CD8-positive, alpha-beta memory T cell (primary cell): ENCODE measurements around the gene EBI3. TPM values are rescaled to one million over a fixed set of nuclear protein-coding genes. Genes with fewer than 3 reads are reported as not detected.
A peak's percentile ranks its signal among the peaks of the same experiment; 100 is the strongest.
"Not testable (repeated sequence)": the region's sequence is repeated elsewhere in the genome, so short reads cannot be mapped to it uniquely, and the experiment has no call there.

ENCODE experiments used
- CTCF ChIA-PET: fragments of 350-600 bp; sonication (Branson Sonifier 250); formaldehyde crosslinking; loops from one replicate; lab custom pipeline; 2021; ENCODE audit warnings: antibody characterized with exemption; lab: Charles Lee
- POLR2A ChIA-PET: fragments of 350-600 bp; sonication (Branson Sonifier 250); formaldehyde crosslinking; loops from one replicate; lab custom pipeline; 2021; ENCODE audit warnings: antibody characterized with exemption; lab: Charles Lee
- DNase-seq, 5 donors: peaks; one replicate each; pipeline versions ENCODE4 v3.0.0 to v3.0.0-alpha.2; 2020 to 2022; ENCODE audit warnings: mixed read lengths in 1 of 5
- H3K27ac ChIP-seq: one replicate; pipeline ENCODE4 v1.7.0; 2013; ENCODE audit warnings: low read depth, mild to moderate bottlenecking, low read length, moderate library complexity
- H3K27me3 ChIP-seq: 2 replicates; pipeline ENCODE4 v1.7.0; 2013; ENCODE audit warnings: low read length, mild to moderate bottlenecking; ENCODE audit not compliant: insufficient read depth, poor library complexity, severe bottlenecking
- H3K36me3 ChIP-seq: 2 replicates; pipeline ENCODE4 v1.7.0; 2013; ENCODE audit warnings: mild to moderate bottlenecking, low read length, moderate library complexity; ENCODE audit not compliant: insufficient read depth
- H3K4me1 ChIP-seq: 2 replicates; pipeline ENCODE4 v1.7.0; 2013; ENCODE audit warnings: mild to moderate bottlenecking, low read length, moderate library complexity; ENCODE audit not compliant: insufficient read depth
- H3K4me3 ChIP-seq: 2 replicates; pipeline ENCODE4 v1.7.0; 2013; ENCODE audit warnings: mild to moderate bottlenecking, low read length
- H3K9me3 ChIP-seq: 2 replicates; pipeline ENCODE4 v1.7.0; 2013; ENCODE audit warnings: mild to moderate bottlenecking, low read length
- H3K27ac Mint-ChIP-seq, 8 donors: one replicate each; pipeline ENCODE4 v1.8.0; 2020 to 2021; ENCODE audit warnings: mixed read lengths in 8 of 8, mild to moderate bottlenecking in 6 of 8, inconsistent platforms in 3 of 8, moderate library complexity in 3 of 8
- H3K27me3 Mint-ChIP-seq, 2 donors: one replicate each; pipeline ENCODE4 v1.8.0; 2020 to 2021; ENCODE audit warnings: mixed read lengths in 2 of 2, mild to moderate bottlenecking in 1 of 2, moderate library complexity in 1 of 2
- H3K36me3 Mint-ChIP-seq, 3 donors: one replicate each; pipeline ENCODE4 v1.8.0; 2020 to 2021; ENCODE audit warnings: mixed read lengths in 3 of 3, inconsistent platforms in 1 of 3, mild to moderate bottlenecking in 1 of 3
- H3K4me1 Mint-ChIP-seq, 3 donors: one replicate each; pipeline ENCODE4 v1.8.0; 2020 to 2021; ENCODE audit warnings: mixed read lengths in 3 of 3, inconsistent platforms in 1 of 3, mild to moderate bottlenecking in 1 of 3
- H3K4me3 Mint-ChIP-seq, 7 donors: one replicate each; pipeline ENCODE4 v1.8.0; 2020 to 2021; ENCODE audit warnings: mixed read lengths in 7 of 7, mild to moderate bottlenecking in 6 of 7, moderate library complexity in 4 of 7, inconsistent platforms in 2 of 7
- H3K9me3 Mint-ChIP-seq, 5 donors: one replicate each; pipeline ENCODE4 v1.8.0; 2020 to 2022; ENCODE audit warnings: mixed read lengths in 5 of 5, mild to moderate bottlenecking in 3 of 5, moderate library complexity in 2 of 5, inconsistent platforms in 1 of 5
- polyA plus RNA-seq: library from polyadenylated mRNA; unstranded; fragments of 300-500 nt; fragmentation: Illumina TruSeq; gene quantifications from one replicate; pipeline ENCODE4 v1.2.3, GENCODE V29; 2021
- total RNA-seq, 2 experiments: library from RNA; stranded (reverse); gene quantifications; one replicate each; pipeline ENCODE4 v1.2.3, GENCODE V29; 2021

Gene EBI3
- total and polyA plus RNA-seq, 3 experiments from 2014 or later: 14.2 to 14.8 TPM; not detected in 1

GRCh38 chr19:4208385-4209094 is 20.8 kb upstream of the EBI3 start:
- Mint-ChIP-seq H3K36me3 (no peaks in the 10 kb centered on the region), H3K27me3 (peaks cover 0 to 22% of the 10 kb centered on the region in 2 donors), H3K27ac (no peak overlapping the region), H3K4me3 (no peak overlapping the region), H3K9me3 (no peaks in the 10 kb centered on the region), H3K4me1 (peaks cover 0 to 4% (median 4%) of the 10 kb centered on the region in 3 donors)
- POLR2A ChIA-PET: no interaction called here
- H3K9me3 ChIP-seq: no peaks in the 10 kb centered on the region
- no peaks in the 10 kb centered on the region for H3K27me3 ChIP-seq
- CTCF ChIA-PET: interaction anchor here (1.0 kb wide), 1 partner anchor 16 kb away, joined by 3 read pairs; no protein-coding TSS in a partner anchor
- no peak overlapping the region for H3K27ac ChIP-seq
- no peak for DNase-seq
- H3K4me3 ChIP-seq: no peak overlapping the region
- peaks cover 5% of the 10 kb centered on the region for H3K4me1 ChIP-seq
- no peaks in the 10 kb centered on the region for H3K36me3 ChIP-seq

- H3K4me1 Mint-ChIP-seq: peaks cover 7 to 15% (median 13%) of the 10 kb centered on the region in 3 donors
- no peaks in the 10 kb centered on the region for H3K9me3 Mint-ChIP-seq
- ChIA-PET CTCF (no interaction called here), POLR2A (no interaction called here)
- H3K4me1 ChIP-seq: no peaks in the 10 kb centered on the region
- no peaks in the 10 kb centered on the region for H3K36me3 ChIP-seq
- no peaks in the 10 kb centered on the region for H3K36me3 Mint-ChIP-seq
- H3K4me3 Mint-ChIP-seq: no peak overlapping the region
- no peak overlapping the region for H3K4me3 ChIP-seq
- no peak overlapping the region for H3K27ac Mint-ChIP-seq
- H3K27me3 ChIP-seq: no peaks in the 10 kb centered on the region
- no peak overlapping the region for H3K27ac ChIP-seq
- DNase-seq: no peak
- peaks cover 0 to 19% of the 10 kb centered on the region in 2 donors for H3K27me3 Mint-ChIP-seq
- no peaks in the 10 kb centered on the region for H3K9me3 ChIP-seq
These were observed 19.1 kb upstream of the EBI3 start for GRCh38 chr19:4210166-4210731.

DNA sequence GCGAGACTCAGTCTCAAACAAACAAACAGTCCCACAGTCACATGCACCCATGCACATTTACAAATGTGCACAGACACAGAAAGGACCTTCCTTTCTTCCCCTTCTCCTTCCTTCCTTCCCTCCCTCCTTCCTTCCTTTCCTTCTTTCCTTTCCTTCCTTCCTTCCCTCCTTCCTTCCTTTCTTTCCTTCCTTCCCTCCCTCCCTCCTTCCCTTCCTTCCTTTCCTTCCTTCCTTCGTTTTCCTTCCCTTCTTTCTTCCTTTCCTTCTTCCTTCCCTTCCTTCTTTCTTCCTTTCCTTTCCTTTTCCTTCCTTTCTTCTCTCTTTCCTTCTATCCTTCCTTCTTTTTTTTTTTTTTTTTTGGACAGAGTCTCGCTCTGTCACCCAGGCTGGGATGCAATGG is 16.2 kb upstream of the EBI3 start:
- H3K36me3 Mint-ChIP-seq: no peaks in the 10 kb centered on the region
- peaks cover 0 to 10% of the 10 kb centered on the region in 2 donors for H3K27me3 Mint-ChIP-seq
- no peak for DNase-seq
- ChIA-PET CTCF (no interaction called here), POLR2A (no interaction called here)
- no peaks in the 10 kb centered on the region for H3K9me3 ChIP-seq
- no peak overlapping the region for H3K4me3 ChIP-seq
- H3K27ac Mint-ChIP-seq: no peak overlapping the region
- H3K4me1 ChIP-seq: no peaks in the 10 kb centered on the region
- peaks cover 7 to 15% (median 13%) of the 10 kb centered on the region in 3 donors for H3K4me1 Mint-ChIP-seq
- H3K4me3 Mint-ChIP-seq: no peak overlapping the region
- H3K27me3 ChIP-seq: no peaks in the 10 kb centered on the region
- no peaks in the 10 kb centered on the region for H3K36me3 ChIP-seq
- H3K9me3 Mint-ChIP-seq: no peaks in the 10 kb centered on the region
- no peak overlapping the region for H3K27ac ChIP-seq

- Histone ChIP-seq H3K4me3 (no peak overlapping the region), H3K36me3 (no peaks in the 10 kb centered on the region), H3K27me3 (no peaks in the 10 kb centered on the region), H3K27ac (no peak overlapping the region), H3K9me3 (no peaks in the 10 kb centered on the region), H3K4me1 (no peaks in the 10 kb centered on the region)
- Mint-ChIP-seq H3K4me1 (peaks cover 7 to 15% (median 13%) of the 10 kb centered on the region in 3 donors), H3K36me3 (no peaks in the 10 kb centered on the region), H3K4me3 (no peak overlapping the region), H3K27me3 (peaks cover 0 to 7% of the 10 kb centered on the region in 2 donors), H3K27ac (no peak overlapping the region), H3K9me3 (no peaks in the 10 kb centered on the region)
- POLR2A ChIA-PET: no interaction called here
- DNase-seq: no peak
- CTCF ChIA-PET: no interaction called here
These were observed 13.5 kb upstream of the EBI3 start for GRCh38 chr19:4215807-4216206.

DNA sequence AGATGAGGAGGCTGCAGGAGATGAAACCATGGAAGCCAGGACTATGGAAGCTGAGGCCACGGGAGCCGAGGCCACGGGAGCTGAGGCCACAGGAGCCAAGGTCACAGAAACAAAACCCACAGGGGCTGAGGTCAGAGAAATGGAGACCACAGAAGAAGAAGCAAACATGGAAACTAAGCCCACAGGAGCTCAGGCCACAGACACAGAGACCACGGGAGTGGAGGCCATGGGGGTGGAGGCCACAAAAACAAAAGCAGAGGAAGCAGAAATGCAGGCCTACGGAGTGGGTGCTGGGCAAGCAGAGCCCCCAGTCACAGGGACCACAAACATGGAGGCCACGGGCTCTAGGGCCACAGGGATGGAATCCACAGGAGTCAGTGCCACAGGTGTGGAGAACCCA is 12.5 kb upstream of the EBI3 start:
- H3K4me1 ChIP-seq: no peaks in the 10 kb centered on the region
- Mint-ChIP-seq H3K27me3 (peaks cover 0 to 4% of the 10 kb centered on the region in 2 donors), H3K4me1 (peaks cover 7 to 15% (median 13%) of the 10 kb centered on the region in 3 donors), H3K36me3 (no peaks in the 10 kb centered on the region), H3K9me3 (no peaks in the 10 kb centered on the region), H3K4me3 (no peak overlapping the region), H3K27ac (no peak overlapping the region)
- H3K4me3 ChIP-seq: no peak overlapping the region
- POLR2A ChIA-PET: no interaction called here
- no peak overlapping the region for H3K27ac ChIP-seq
- no peak for DNase-seq
- no peaks in the 10 kb centered on the region for H3K27me3 ChIP-seq
- H3K36me3 ChIP-seq: no peaks in the 10 kb centered on the region
- CTCF ChIA-PET: no interaction called here
- no peaks in the 10 kb centered on the region for H3K9me3 ChIP-seq

GRCh38 chr19:4217429-4218264 is 11.7 kb upstream of the EBI3 start:
- H3K27ac Mint-ChIP-seq: no peak overlapping the region
- H3K9me3 ChIP-seq: no peaks in the 10 kb centered on the region
- POLR2A ChIA-PET: no interaction called here

DNA sequence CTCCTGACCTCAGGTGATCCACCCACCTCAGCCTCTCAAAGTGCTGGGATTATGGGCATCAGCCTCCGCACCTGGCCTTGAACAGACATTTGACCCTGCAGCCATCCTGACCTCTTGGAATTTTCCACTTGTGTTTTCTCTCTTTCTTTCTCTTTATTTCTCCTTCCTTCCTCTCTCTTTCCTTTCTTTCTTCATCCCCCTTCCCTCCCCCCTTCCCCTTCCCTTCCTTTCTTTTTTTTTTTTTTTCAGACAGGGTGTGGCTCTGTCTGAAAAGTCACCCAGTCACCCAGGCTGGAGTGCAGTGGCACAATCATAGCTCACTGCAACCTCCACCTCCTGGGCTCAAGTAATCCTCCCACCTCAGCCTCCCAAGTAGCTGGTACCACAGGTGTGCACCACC is 10.8 kb upstream of the EBI3 start:
- peaks cover 7 to 15% (median 13%) of the 10 kb centered on the region in 3 donors for H3K4me1 Mint-ChIP-seq
- H3K27ac Mint-ChIP-seq, H3K27me3 Mint-ChIP-seq, H3K4me3 ChIP-seq, POLR2A ChIA-PET, H3K27me3 ChIP-seq, H3K9me3 ChIP-seq, H3K36me3 Mint-ChIP-seq, H3K9me3 Mint-ChIP-seq, H3K27ac ChIP-seq, H3K4me3 Mint-ChIP-seq, H3K36me3 ChIP-seq, H3K4me1 ChIP-seq, DNase-seq: not testable (repeated sequence)
- CTCF ChIA-PET: interaction anchor here (0.9 kb wide), 1 partner anchor 14 kb away, joined by 3 read pairs; no protein-coding TSS in a partner anchor

More at GRCh38 chr19:4217429-4218264, 11.7 kb upstream of the EBI3 start:
- H3K27ac ChIP-seq: no peak overlapping the region
- Mint-ChIP-seq H3K27me3 (no peaks in the 10 kb centered on the region), H3K9me3 (no peaks in the 10 kb centered on the region), H3K4me3 (no peak overlapping the region), H3K36me3 (no peaks in the 10 kb centered on the region), H3K4me1 (peaks cover 7 to 15% (median 13%) of the 10 kb centered on the region in 3 donors)
- no peak for DNase-seq
- no peak overlapping the region for H3K4me3 ChIP-seq
- no peaks in the 10 kb centered on the region for H3K4me1 ChIP-seq
- H3K36me3 ChIP-seq: no peaks in the 10 kb centered on the region
- CTCF ChIA-PET: no interaction called here
- no peaks in the 10 kb centered on the region for H3K27me3 ChIP-seq

- no peaks in the 10 kb centered on the region for H3K9me3 ChIP-seq
- Mint-ChIP-seq H3K36me3 (no peaks in the 10 kb centered on the region), H3K4me1 (no peaks in the 10 kb centered on the region), H3K9me3 (no peaks in the 10 kb centered on the region), H3K4me3 (no peak overlapping the region), H3K27ac (peak overlapping the region in 1 of 8 donors; percentile 78), H3K27me3 (no peaks in the 10 kb centered on the region)
- CTCF ChIA-PET: no interaction called here
- no peaks in the 10 kb centered on the region for H3K27me3 ChIP-seq
- POLR2A ChIA-PET: no interaction called here
- H3K36me3 ChIP-seq: no peaks in the 10 kb centered on the region
- H3K4me1 ChIP-seq: no peaks in the 10 kb centered on the region
- no peak overlapping the region for H3K4me3 ChIP-seq
- H3K27ac ChIP-seq: no peak overlapping the region
- DNase-seq: no peak
These were observed 9.1 kb upstream of the EBI3 start for GRCh38 chr19:4220188-4220587.
